ENCODE measurements around the gene PAX7.

DNA sequence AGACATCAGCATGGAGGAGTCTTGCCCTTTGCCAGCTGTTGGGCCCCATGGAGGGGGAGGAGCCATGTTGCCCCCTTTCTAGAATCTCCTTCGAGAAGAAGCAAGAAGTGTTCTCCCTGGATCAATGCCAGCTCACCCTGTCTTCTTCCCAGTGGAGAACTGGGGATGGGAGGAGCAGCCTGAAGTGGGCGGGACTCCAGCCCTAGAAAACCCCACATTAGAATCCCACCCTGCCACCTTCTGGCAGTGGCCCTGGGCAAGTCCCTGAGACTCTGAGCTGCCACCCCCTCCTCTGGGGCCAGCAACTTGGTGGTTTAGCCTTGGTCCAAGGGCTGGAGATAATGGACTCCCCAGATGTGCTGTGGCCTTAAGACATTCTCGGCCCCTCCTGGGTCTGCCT is 51.7 kb downstream of the PAX7 start:
- TF ChIP-seq POLR2AphosphoS5 (IDR thresholded peaks at IDR 0.05; ENCODE audit: low read depth, low read length) (no peak), CTCF (IDR thresholded peaks at IDR 0.05) (no peak), NRF1 (IDR thresholded peaks at IDR 0.05; ENCODE audit: low read depth, low read length) (no peak), ZBTB33 (IDR thresholded peaks at IDR 0.05; ENCODE audit: borderline replicate concordance, low read depth) (no peak), EZH2phosphoT487 (IDR thresholded peaks at IDR 0.05; ENCODE audit: borderline replicate concordance, low read depth) (no peak), FOXM1 (IDR thresholded peaks at IDR 0.05; ENCODE audit: low read depth) (no peak), TAF1 (IDR thresholded peaks at IDR 0.05; ENCODE audit: borderline replicate concordance, low read depth, low read length) (no peak), RFX5 (IDR thresholded peaks at IDR 0.05; ENCODE audit: low read length) (no peak), JUND (IDR thresholded peaks at IDR 0.05) (no peak), MAX (IDR thresholded peaks at IDR 0.05; ENCODE audit: low read depth) (no peak)

Data from SK-N-SH (cell line).